K562 (cell line): ENCODE data around the gene MAP3K13. TPM values are rescaled to one million over a fixed set of nuclear protein-coding genes. Genes with fewer than 3 reads are reported as not detected.

Source experiments
- AFF4 ChIP-seq: sonication (generic); formaldehyde crosslinking; IDR thresholded peaks from 2 replicates; pipeline ENCODE4 v1.8.0; 2023; ENCODE audit warnings: mild to moderate bottlenecking, missing genetic modification reagents
- C11orf30 ChIP-seq: fragments of 450-650 bp; IDR thresholded peaks from 2 replicates; pipeline ENCODE4 v1.6.1; 2016; ENCODE audit warnings: low read depth, mild to moderate bottlenecking
- EP400 ChIP-seq: fragments of 450-650 bp; IDR thresholded peaks from 2 replicates; pipeline ENCODE4 v1.6.1; 2017; ENCODE audit warnings: antibody characterized with exemption, mild to moderate bottlenecking, moderate library complexity
- ETV6 ChIP-seq, 3 experiments: fragments of 150-350 bp in 1 of 3; sonication (generic) in 1 of 3; formaldehyde crosslinking in 1 of 3; IDR thresholded peaks; 2 replicates each; pipeline versions ENCODE4 v1.6.1 to v1.8.0; 2014 to 2022; ENCODE audit warnings: borderline replicate concordance in 2 of 3, low read depth in 2 of 3, antibody characterized with exemption in 1 of 3, low read length in 1 of 3, mild to moderate bottlenecking in 1 of 3, missing genetic modification reagents in 1 of 3
- HDAC1 ChIP-seq, 2 experiments: fragments of 450-650 bp; IDR thresholded peaks; 2 replicates each; pipeline ENCODE4 v1.6.1; 2016 to 2017; ENCODE audit warnings: inconsistent platforms in 1 of 2, mild to moderate bottlenecking in 1 of 2, moderate library complexity in 1 of 2
- HDGF ChIP-seq: fragments of 450-650 bp; IDR thresholded peaks from 2 replicates; pipeline ENCODE4 v1.6.1; 2016
- NBN ChIP-seq: fragments of 450-650 bp; IDR thresholded peaks from 2 replicates; pipeline ENCODE4 v1.6.1; 2016; ENCODE audit warnings: low read depth, mild to moderate bottlenecking
- NCOA1 ChIP-seq: fragments of 450-650 bp; IDR thresholded peaks from 2 replicates; pipeline ENCODE4 v1.6.1; 2016; ENCODE audit warnings: low read depth
- POLR2A ChIP-seq: fragments of 450-650 bp; conservative IDR thresholded peaks from 2 replicates; pipeline ENCODE4 v1.6.1; 2016
- PTBP1 ChIP-seq: fragments of 200-400 bp; formaldehyde crosslinking; IDR thresholded peaks from 2 replicates; pipeline ENCODE4 v1.6.1; 2017; ENCODE audit warnings: low read depth, low read length
- RFX5 ChIP-seq: IDR thresholded peaks from 2 replicates; pipeline ENCODE4 v1.6.1; 2011; ENCODE audit warnings: low read depth, mild to moderate bottlenecking, improper control_type of control experiment, low read length
- SMARCC2 ChIP-seq: fragments of 450-650 bp; IDR thresholded peaks from 2 replicates; pipeline ENCODE4 v1.6.1; 2017; ENCODE audit warnings: antibody characterized with exemption, moderate library complexity, mild to moderate bottlenecking, low read depth
- STAG1 ChIP-seq: sonication (generic); formaldehyde crosslinking; IDR thresholded peaks from 2 replicates; pipeline ENCODE4 v1.5.0; 2020; ENCODE audit warnings: missing genetic modification reagents, borderline replicate concordance
- TCF3 ChIP-seq: sonication (generic); formaldehyde crosslinking; IDR thresholded peaks from 2 replicates; pipeline ENCODE4 v1.4.0; 2020; ENCODE audit warnings: mild to moderate bottlenecking, missing genetic modification reagents
- ZBTB26 ChIP-seq: fragments of 450-650 bp; formaldehyde crosslinking; IDR thresholded peaks from 2 replicates; pipeline ENCODE4 v1.4.0; 2022; ENCODE audit warnings: missing genetic modification characterization
- polyA plus RNA-seq, 8 experiments: library from polyadenylated mRNA; depleted of rRNA in 4 of 8; stranded (reverse) in 5 of 8; unstranded in 3 of 8; fragments of >200 nt; fragmentation: Nextera tagmentation in 2 of 8; fragmentation: Illumina TruSeq in 1 of 8; extraction: Ambion mirVana in 2 of 8; extraction: Trizol in 1 of 8; gene quantifications; 2 replicates each; pipeline versions ENCODE4 v1.2.1 to v1.2.3, GENCODE V29; 2011 to 2014; ENCODE audit warnings: inconsistent platforms in 1 of 8, missing spikeins in 1 of 8
- total RNA-seq, 7 experiments: library from RNA; depleted of rRNA in 6 of 7; stranded (reverse); fragments of >200 nt in 6 of 7; fragmentation: Illumina TruSeq in 2 of 7; extraction: Trizol in 2 of 7; gene quantifications; 2 replicates each; pipeline versions ENCODE4 v1.2.1 to v1.2.3, GENCODE V29; 2011 to 2021; ENCODE audit warnings: low replicate concordance in 1 of 7
- TF ChIP-seq, protein P1 (sequence below): fragments of 450-650 bp; IDR thresholded peaks from 2 replicates; pipeline ENCODE4 v1.6.1; 2018; ENCODE audit warnings: mild to moderate bottlenecking, low read depth; ENCODE audit not compliant: partially characterized antibody
- TF ChIP-seq, protein P2 (sequence below): fragments of 450-650 bp; formaldehyde crosslinking; conservative IDR thresholded peaks from 2 replicates; pipeline ENCODE4 v1.4.0; 2022; ENCODE audit warnings: mild to moderate bottlenecking, missing genetic modification characterization
- TF ChIP-seq, protein P3 (sequence below), 2 experiments: fragments of 450-650 bp; conservative IDR thresholded peaks; 2 replicates each; pipeline ENCODE4 v1.6.1; 2017; ENCODE audit warnings: mild to moderate bottlenecking in 2 of 2, moderate library complexity in 2 of 2

Gene MAP3K13
- total and polyA plus RNA-seq, 9 of the 15 experiments (the other 6 are each of a cell fraction or from before 2014, with no cell fraction given): 0.04 to 0.32 (median 0.15) TPM; not detected in 2

DNA sequence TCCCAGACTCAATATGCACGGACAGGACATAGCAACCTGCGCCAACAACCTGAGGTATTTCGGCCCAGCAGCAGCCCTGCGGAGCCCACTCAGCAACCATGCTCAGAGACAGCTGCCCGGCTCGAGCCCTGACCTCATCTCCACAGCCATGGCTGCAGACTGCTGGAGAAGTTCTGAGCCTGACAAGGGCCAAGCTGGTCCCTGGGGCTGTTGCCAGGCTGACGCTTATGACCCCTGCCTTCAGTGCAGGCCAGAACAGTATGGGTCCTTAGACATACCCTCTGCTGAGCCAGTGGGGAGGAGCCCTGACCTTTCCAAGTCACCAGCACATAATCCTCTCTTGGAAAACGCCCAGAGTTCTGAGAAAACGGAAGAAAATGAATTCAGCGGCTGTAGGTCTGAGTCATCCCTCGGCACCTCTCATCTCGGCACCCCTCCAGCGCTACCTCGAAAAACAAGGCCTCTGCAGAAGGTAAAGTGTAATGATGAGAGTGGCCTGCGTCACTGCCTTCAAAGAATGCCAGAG, 110.4 kb downstream of the MAP3K13 start (continued):
- TF ChIP-seq ETV6 (IDR thresholded peaks at IDR 0.05; ENCODE audit: borderline replicate concordance in 1 of 2, low read depth in 2 of 2, low read length in 1 of 2): 0 out of 4 replicates have a peak, but pooled peaks of 1 of the 2 experiments have one; percentile 27
- no peak for TF ChIP-seq ETV6 (CRISPR knock-in tag; IDR thresholded peaks at IDR 0.05; ENCODE audit: borderline replicate concordance)
- TF ChIP-seq, protein P1, sequence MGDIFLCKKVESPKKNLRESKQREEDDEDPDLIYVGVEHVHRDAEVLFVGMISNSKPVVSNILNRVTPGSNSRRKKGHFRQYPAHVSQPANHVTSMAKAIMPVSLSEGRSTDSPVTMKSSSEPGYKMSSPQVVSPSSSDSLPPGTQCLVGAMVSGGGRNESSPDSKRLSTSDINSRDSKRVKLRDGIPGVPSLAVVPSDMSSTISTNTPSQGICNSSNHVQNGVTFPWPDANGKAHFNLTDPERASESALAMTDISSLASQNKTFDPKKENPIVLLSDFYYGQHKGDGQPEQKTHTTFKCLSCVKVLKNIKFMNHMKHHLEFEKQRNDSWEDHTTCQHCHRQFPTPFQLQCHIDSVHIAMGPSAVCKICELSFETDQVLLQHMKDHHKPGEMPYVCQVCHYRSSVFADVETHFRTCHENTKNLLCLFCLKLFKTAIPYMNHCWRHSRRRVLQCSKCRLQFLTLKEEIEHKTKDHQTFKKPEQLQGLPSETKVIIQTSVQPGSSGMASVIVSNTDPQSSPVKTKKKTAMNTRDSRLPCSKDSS: no peak
- peak; percentile 72 for TF ChIP-seq C11orf30
- TF ChIP-seq NBN: no peak; the same call in 1 of the 2 replicates
- 0 out of 4 replicates have a peak, but pooled peaks of 1 of the 2 experiments have one; percentile 11 for TF ChIP-seq HDAC1 (IDR thresholded peaks at IDR 0.05)
- no peak for TF ChIP-seq AFF4
- TF ChIP-seq PTBP1: no peak
- no peak for TF ChIP-seq NCOA1
- TF ChIP-seq RFX5: no peak
- TF ChIP-seq, protein P2, sequence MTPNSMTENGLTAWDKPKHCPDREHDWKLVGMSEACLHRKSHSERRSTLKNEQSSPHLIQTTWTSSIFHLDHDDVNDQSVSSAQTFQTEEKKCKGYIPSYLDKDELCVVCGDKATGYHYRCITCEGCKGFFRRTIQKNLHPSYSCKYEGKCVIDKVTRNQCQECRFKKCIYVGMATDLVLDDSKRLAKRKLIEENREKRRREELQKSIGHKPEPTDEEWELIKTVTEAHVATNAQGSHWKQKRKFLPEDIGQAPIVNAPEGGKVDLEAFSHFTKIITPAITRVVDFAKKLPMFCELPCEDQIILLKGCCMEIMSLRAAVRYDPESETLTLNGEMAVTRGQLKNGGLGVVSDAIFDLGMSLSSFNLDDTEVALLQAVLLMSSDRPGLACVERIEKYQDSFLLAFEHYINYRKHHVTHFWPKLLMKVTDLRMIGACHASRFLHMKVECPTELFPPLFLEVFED (CRISPR knock-in tag): no peak
- peak; percentile 75 for TF ChIP-seq SMARCC2
- no peak for TF ChIP-seq ZBTB26 (CRISPR knock-in tag)
- no peak for TF ChIP-seq STAG1 (CRISPR knock-in tag)
- TF ChIP-seq EP400: peak; percentile 48; the same call in 1 of the 2 replicates
- TF ChIP-seq, protein P3, sequence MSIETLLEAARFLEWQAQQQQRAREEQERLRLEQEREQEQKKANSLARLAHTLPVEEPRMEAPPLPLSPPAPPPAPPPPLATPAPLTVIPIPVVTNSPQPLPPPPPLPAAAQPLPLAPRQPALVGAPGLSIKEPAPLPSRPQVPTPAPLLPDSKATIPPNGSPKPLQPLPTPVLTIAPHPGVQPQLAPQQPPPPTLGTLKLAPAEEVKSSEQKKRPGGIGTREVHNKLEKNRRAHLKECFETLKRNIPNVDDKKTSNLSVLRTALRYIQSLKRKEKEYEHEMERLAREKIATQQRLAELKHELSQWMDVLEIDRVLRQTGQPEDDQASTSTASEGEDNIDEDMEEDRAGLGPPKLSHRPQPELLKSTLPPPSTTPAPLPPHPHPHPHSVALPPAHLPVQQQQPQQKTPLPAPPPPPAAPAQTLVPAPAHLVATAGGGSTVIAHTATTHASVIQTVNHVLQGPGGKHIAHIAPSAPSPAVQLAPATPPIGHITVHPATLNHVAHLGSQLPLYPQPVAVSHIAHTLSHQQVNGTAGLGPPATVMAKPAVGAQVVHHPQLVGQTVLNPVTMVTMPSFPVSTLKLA (conservative IDR thresholded peaks at IDR 0.05): peak in 1 of 2 experiments; percentile 63; a peak in 1 of 4 replicates
- peak; percentile 50; the same call in 1 of the 2 replicates for TF ChIP-seq TCF3
- 0 out of 2 replicates have a peak, but pooled peaks have one; percentile 32 for TF ChIP-seq HDGF
- no peak for TF ChIP-seq POLR2A
